Measurements from ENCODE around the gene PPP2R3A. TPM values are rescaled to one million over a fixed set of nuclear protein-coding genes. Genes with fewer than 3 reads are reported as not detected.

The PPP2R3A gene
- total and polyA plus RNA-seq, 2 experiments from 2014 or later, result 6.4 to 15.2 TPM

GRCh38 chr3:135982404-135982761 is 16.9 kb downstream of the PPP2R3A start (continued):
- no peak for TF ChIP-seq CTCF (conservative IDR thresholded peaks at IDR 0.05; ENCODE audit: low read depth in 2 of 2)
- TF ChIP-seq STAT1 (IDR thresholded peaks at IDR 0.05; ENCODE audit: unreplicated experiment), result no peak
- no peak for TF ChIP-seq ZNF114 (CRISPR knock-in tag; IDR thresholded peaks at IDR 0.05)
- no peak for TF ChIP-seq EZH2 (IDR thresholded peaks at IDR 0.05; ENCODE audit: low read depth, unreplicated experiment)
- TF ChIP-seq ZNF462 (CRISPR knock-in tag; IDR thresholded peaks at IDR 0.05), result no peak
- no peak for TF ChIP-seq ZNF331 (CRISPR knock-in tag; IDR thresholded peaks at IDR 0.05; ENCODE audit: low read depth)
- TF ChIP-seq NANOG (IDR thresholded peaks at IDR 0.05; ENCODE audit: borderline replicate concordance), result no peak

- peaks cover 19% of the 10 kb centered on the region for H3K79me2 ChIP-seq (replicated peaks; ENCODE audit: insufficient read depth)
- ATAC-seq (no peak), DNase-seq (ENCODE audit: low spot score) (no peak)
- Mint-ChIP-seq H3K27me3 (ENCODE audit: insufficient read depth, low read depth, poor library complexity) (no peaks in the 10 kb centered on the region), H3K27ac (no peak overlapping the region), H3K36me3 (ENCODE audit: low read depth) (no peaks in the 10 kb centered on the region), H3K4me3 (no peak overlapping the region), H3K4me1 (no peaks in the 10 kb centered on the region; the same call in 2 of the 3 replicates), H3K9me3 (no peaks in the 10 kb centered on the region)
- no peak overlapping the region for H3K4me2 ChIP-seq
- no peak overlapping the region for H3K4me3 ChIP-seq
- H3K27ac ChIP-seq (ENCODE audit: low read depth), result no peak overlapping the region
- 0 out of 2 replicates have a peak, but pooled peaks cover 3% of the 10 kb centered on the region for H3K9me2 ChIP-seq (ENCODE audit: insufficient read depth)
- H3K27me3 ChIP-seq (ENCODE audit: insufficient read depth), result no peaks in the 10 kb centered on the region
- H3K36me3 ChIP-seq (ENCODE audit: insufficient read depth), result no peaks in the 10 kb centered on the region
- H3F3A ChIP-seq (replicated peaks; ENCODE audit: low read depth), result no peaks in the 10 kb centered on the region
- H3K4me1 ChIP-seq (ENCODE audit: insufficient read depth), result no peaks in the 10 kb centered on the region
- H4K20me1 ChIP-seq (replicated peaks; ENCODE audit: insufficient read depth), result no peaks in the 10 kb centered on the region; the same call in 1 of the 2 replicates
- H2AFZ ChIP-seq, result no peak overlapping the region
- no peak for TF ChIP-seq CTCF (conservative IDR thresholded peaks at IDR 0.05; ENCODE audit: low read depth in 2 of 2)
- TF ChIP-seq EZH2 (IDR thresholded peaks at IDR 0.05; ENCODE audit: low read depth, unreplicated experiment), result no peak
- no peak for TF ChIP-seq CREB1 (CRISPR knock-in tag; IDR thresholded peaks at IDR 0.05; ENCODE audit: low read depth)
- no peak for TF ChIP-seq REST (IDR thresholded peaks at IDR 0.05; ENCODE audit: unreplicated experiment)
- no peak for TF ChIP-seq STAT1 (IDR thresholded peaks at IDR 0.05; ENCODE audit: unreplicated experiment)
- TF ChIP-seq JUNB (IDR thresholded peaks at IDR 0.05; ENCODE audit: unreplicated experiment), result no peak
- TF ChIP-seq ZNF331 (CRISPR knock-in tag; IDR thresholded peaks at IDR 0.05; ENCODE audit: low read depth), result no peak
These were observed 17.5 kb downstream of the PPP2R3A start for GRCh38 chr3:135982922-135983581.
